GM19438 (cell line): ENCODE results near the gene DYNC1LI2.
"Not testable (repeated sequence)": the region's sequence is repeated elsewhere in the genome, so short reads cannot be mapped to it uniquely, and the experiment has no call there.

Experiments used
- ATAC-seq: cut with Tn5 transposase; IDR thresholded peaks from one replicate; pipeline ENCODE4 v1.9.1; 2021; ENCODE audit warnings: low read depth; ENCODE audit not compliant: unreplicated experiment

The DYNC1LI2 gene

GRCh38 chr16:66701026-66701425, 50.4 kb downstream of the DYNC1LI2 start:
- no peak for ATAC-seq

GRCh38 chr16:66699898-66700297, 51.5 kb downstream of the DYNC1LI2 start:
- ATAC-seq, result no peak

- ATAC-seq, result no peak
Observed at GRCh38 chr16:66698046-66698445, 53.4 kb downstream of the DYNC1LI2 start.

GRCh38 chr16:66696669-66697630, 54.5 kb downstream of the DYNC1LI2 start, which contains the start of gene CMTM4:
CMTM4 (minus strand) TSS chr16:66696743; CDS start chr16:66696525, 218 bp downstream.
- peak; percentile 79 for ATAC-seq

- ATAC-seq, result peak; percentile 31
Observed at GRCh38 chr16:66695935-66696668, 55.3 kb downstream of the DYNC1LI2 start.

- ATAC-seq, result no peak
Observed at GRCh38 chr16:66695471-66695934, 55.9 kb downstream of the DYNC1LI2 start.

GRCh38 chr16:66693149-66693548, 58.3 kb downstream of the DYNC1LI2 start:
- ATAC-seq, result no peak

- no peak for ATAC-seq
Observed at GRCh38 chr16:66692341-66692740, 59.1 kb downstream of the DYNC1LI2 start.

- ATAC-seq, result no peak
Observed at GRCh38 chr16:66691234-66691633, 60.2 kb downstream of the DYNC1LI2 start.

GRCh38 chr16:66690106-66690847, 61.1 kb downstream of the DYNC1LI2 start:
- no peak for ATAC-seq

GRCh38 chr16:66689282-66689681, 62.1 kb downstream of the DYNC1LI2 start:
- ATAC-seq, result no peak

- ATAC-seq, result no peak
Observed at GRCh38 chr16:66687906-66688625, 63.3 kb downstream of the DYNC1LI2 start.

GRCh38 chr16:66685501-66686115, 65.8 kb downstream of the DYNC1LI2 start:
- not testable (repeated sequence) for ATAC-seq

- ATAC-seq, result no peak
Observed at GRCh38 chr16:66682271-66682670, 69.1 kb downstream of the DYNC1LI2 start.

- ATAC-seq, result no peak
Observed at GRCh38 chr16:66681676-66682075, 69.7 kb downstream of the DYNC1LI2 start.

GRCh38 chr16:66678337-66678736, 73.1 kb downstream of the DYNC1LI2 start:
- ATAC-seq, result no peak

GRCh38 chr16:66677836-66678235, 73.6 kb downstream of the DYNC1LI2 start:
- ATAC-seq, result no peak

- no peak for ATAC-seq
Observed at GRCh38 chr16:66677179-66677578, 74.2 kb downstream of the DYNC1LI2 start.

GRCh38 chr16:66676599-66676998, 74.8 kb downstream of the DYNC1LI2 start:
- ATAC-seq, result no peak
